ENCODE results near the gene IL20RA.

Gene IL20RA

GRCh38 chr6:137013738-137014602, 30.8 kb downstream of the IL20RA start:
- H3K27ac ChIP-seq (ENCODE audit: low read depth, low read length): no peak overlapping the region
- no peak overlapping the region for H3K4me3 ChIP-seq (ENCODE audit: low read length)
- H3K36me3 ChIP-seq (ENCODE audit: control insufficient read depth, insufficient read depth, low read length): no peaks in the 10 kb centered on the region
- H3K9ac ChIP-seq (ENCODE audit: low read length): no peak overlapping the region
- H3K27me3 ChIP-seq (ENCODE audit: control insufficient read depth, insufficient read depth, low read length): no peaks in the 10 kb centered on the region
- H3K4me1 ChIP-seq (ENCODE audit: control insufficient read depth, insufficient read depth, low read length): peaks cover 9% of the 10 kb centered on the region

- Histone ChIP-seq H3K36me3 (ENCODE audit: control insufficient read depth, insufficient read depth, low read length) (no peaks in the 10 kb centered on the region), H3K27ac (ENCODE audit: low read depth, low read length) (no peak overlapping the region)
Observed at GRCh38 chr6:137013031-137013430, 31.7 kb downstream of the IL20RA start.

GRCh38 chr6:137011406-137011805, 33.4 kb downstream of the IL20RA start:
- Histone ChIP-seq H3K4me1 (ENCODE audit: control insufficient read depth, insufficient read depth, low read length) (peaks cover 4% of the 10 kb centered on the region), H3K4me3 (ENCODE audit: low read length) (no peak overlapping the region), H3K27me3 (ENCODE audit: control insufficient read depth, insufficient read depth, low read length) (no peaks in the 10 kb centered on the region), H3K27ac (ENCODE audit: low read depth, low read length) (no peak overlapping the region), H3K9ac (ENCODE audit: low read length) (no peak overlapping the region), H3K36me3 (ENCODE audit: control insufficient read depth, insufficient read depth, low read length) (no peaks in the 10 kb centered on the region)

More at GRCh38 chr6:137013031-137013430, 31.7 kb downstream of the IL20RA start:
- no peaks in the 10 kb centered on the region for H3K27me3 ChIP-seq (ENCODE audit: control insufficient read depth, insufficient read depth, low read length)
- H3K4me3 ChIP-seq (ENCODE audit: low read length): no peak overlapping the region
- H3K4me1 ChIP-seq (ENCODE audit: control insufficient read depth, insufficient read depth, low read length): peaks cover 9% of the 10 kb centered on the region
- no peak overlapping the region for H3K9ac ChIP-seq (ENCODE audit: low read length)

GRCh38 chr6:137010128-137010718, 34.5 kb downstream of the IL20RA start:
- H3K27me3 ChIP-seq (ENCODE audit: control insufficient read depth, insufficient read depth, low read length): no peaks in the 10 kb centered on the region
- H3K36me3 ChIP-seq (ENCODE audit: control insufficient read depth, insufficient read depth, low read length): no peaks in the 10 kb centered on the region
- H3K27ac ChIP-seq (ENCODE audit: low read depth, low read length): no peak overlapping the region
- no peaks in the 10 kb centered on the region for H3K4me1 ChIP-seq (ENCODE audit: control insufficient read depth, insufficient read depth, low read length)
- H3K4me3 ChIP-seq (ENCODE audit: low read length): no peak overlapping the region
- no peak overlapping the region for H3K9ac ChIP-seq (ENCODE audit: low read length)

GRCh38 chr6:137008204-137008603, 36.6 kb downstream of the IL20RA start:
- Histone ChIP-seq H3K4me1 (ENCODE audit: control insufficient read depth, insufficient read depth, low read length) (no peaks in the 10 kb centered on the region), H3K27ac (ENCODE audit: low read depth, low read length) (no peak overlapping the region), H3K27me3 (ENCODE audit: control insufficient read depth, insufficient read depth, low read length) (no peaks in the 10 kb centered on the region), H3K36me3 (ENCODE audit: control insufficient read depth, insufficient read depth, low read length) (no peaks in the 10 kb centered on the region), H3K4me3 (ENCODE audit: low read length) (no peak overlapping the region), H3K9ac (ENCODE audit: low read length) (no peak overlapping the region)

- Histone ChIP-seq H3K36me3 (ENCODE audit: control insufficient read depth, insufficient read depth, low read length) (no peaks in the 10 kb centered on the region), H3K4me1 (ENCODE audit: control insufficient read depth, insufficient read depth, low read length) (no peaks in the 10 kb centered on the region), H3K27ac (ENCODE audit: low read depth, low read length) (no peak overlapping the region), H3K4me3 (ENCODE audit: low read length) (no peak overlapping the region), H3K9ac (ENCODE audit: low read length) (no peak overlapping the region), H3K27me3 (ENCODE audit: control insufficient read depth, insufficient read depth, low read length) (no peaks in the 10 kb centered on the region)
Observed at GRCh38 chr6:137006056-137006455, 38.7 kb downstream of the IL20RA start.

- no peaks in the 10 kb centered on the region for H3K27me3 ChIP-seq (ENCODE audit: control insufficient read depth, insufficient read depth, low read length)
- H3K36me3 ChIP-seq (ENCODE audit: control insufficient read depth, insufficient read depth, low read length): no peaks in the 10 kb centered on the region
- H3K4me3 ChIP-seq (ENCODE audit: low read length): no peak overlapping the region
- no peak overlapping the region for H3K9ac ChIP-seq (ENCODE audit: low read length)
- H3K27ac ChIP-seq (ENCODE audit: low read depth, low read length): no peak overlapping the region
- no peaks in the 10 kb centered on the region for H3K4me1 ChIP-seq (ENCODE audit: control insufficient read depth, insufficient read depth, low read length)
Observed at GRCh38 chr6:137005073-137005472, 39.7 kb downstream of the IL20RA start.

GRCh38 chr6:137002505-137002904, 42.3 kb downstream of the IL20RA start:
- Histone ChIP-seq H3K27ac (ENCODE audit: low read depth, low read length) (no peak overlapping the region), H3K9ac (ENCODE audit: low read length) (no peak overlapping the region), H3K4me1 (ENCODE audit: control insufficient read depth, insufficient read depth, low read length) (no peaks in the 10 kb centered on the region), H3K27me3 (ENCODE audit: control insufficient read depth, insufficient read depth, low read length) (no peaks in the 10 kb centered on the region), H3K4me3 (ENCODE audit: low read length) (no peak overlapping the region), H3K36me3 (ENCODE audit: control insufficient read depth, insufficient read depth, low read length) (no peaks in the 10 kb centered on the region)

- no peak overlapping the region for H3K9ac ChIP-seq (ENCODE audit: low read length)
- no peak overlapping the region for H3K4me3 ChIP-seq (ENCODE audit: low read length)
- H3K27ac ChIP-seq (ENCODE audit: low read depth, low read length): no peak overlapping the region
- no peaks in the 10 kb centered on the region for H3K36me3 ChIP-seq (ENCODE audit: control insufficient read depth, insufficient read depth, low read length)
- H3K27me3 ChIP-seq (ENCODE audit: control insufficient read depth, insufficient read depth, low read length): no peaks in the 10 kb centered on the region
- H3K4me1 ChIP-seq (ENCODE audit: control insufficient read depth, insufficient read depth, low read length): no peaks in the 10 kb centered on the region
Observed at GRCh38 chr6:137001977-137002302, 42.8 kb downstream of the IL20RA start.

GRCh38 chr6:137001299-137001976, 43.3 kb downstream of the IL20RA start:
- Histone ChIP-seq H3K4me3 (ENCODE audit: low read length) (no peak overlapping the region), H3K9ac (ENCODE audit: low read length) (no peak overlapping the region), H3K27me3 (ENCODE audit: control insufficient read depth, insufficient read depth, low read length) (no peaks in the 10 kb centered on the region), H3K4me1 (ENCODE audit: control insufficient read depth, insufficient read depth, low read length) (no peaks in the 10 kb centered on the region), H3K27ac (ENCODE audit: low read depth, low read length) (no peak overlapping the region), H3K36me3 (ENCODE audit: control insufficient read depth, insufficient read depth, low read length) (no peaks in the 10 kb centered on the region)

- Histone ChIP-seq H3K4me3 (ENCODE audit: low read length) (no peak overlapping the region), H3K4me1 (ENCODE audit: control insufficient read depth, insufficient read depth, low read length) (no peaks in the 10 kb centered on the region), H3K9ac (ENCODE audit: low read length) (no peak overlapping the region), H3K36me3 (ENCODE audit: control insufficient read depth, insufficient read depth, low read length) (no peaks in the 10 kb centered on the region), H3K27ac (ENCODE audit: low read depth, low read length) (no peak overlapping the region), H3K27me3 (ENCODE audit: control insufficient read depth, insufficient read depth, low read length) (no peaks in the 10 kb centered on the region)
Observed at GRCh38 chr6:137000825-137001224, 43.9 kb downstream of the IL20RA start.

- no peak overlapping the region for H3K27ac ChIP-seq (ENCODE audit: low read depth, low read length)
- no peaks in the 10 kb centered on the region for H3K27me3 ChIP-seq (ENCODE audit: control insufficient read depth, insufficient read depth, low read length)
- H3K9ac ChIP-seq (ENCODE audit: low read length): no peak overlapping the region
- no peaks in the 10 kb centered on the region for H3K36me3 ChIP-seq (ENCODE audit: control insufficient read depth, insufficient read depth, low read length)
- no peaks in the 10 kb centered on the region for H3K4me1 ChIP-seq (ENCODE audit: control insufficient read depth, insufficient read depth, low read length)
- no peak overlapping the region for H3K4me3 ChIP-seq (ENCODE audit: low read length)
Observed at GRCh38 chr6:136995521-136995920, 49.2 kb downstream of the IL20RA start.
